Hepatic stellate cell (primary cell): ENCODE measurements around the gene ABL1.
A peak's percentile ranks its signal among the peaks of the same experiment; 100 is the strongest.
"Not testable (repeated sequence)": the region's sequence is repeated elsewhere in the genome, so short reads cannot be mapped to it uniquely, and the experiment has no call there.

ENCODE experiments used
- DNase-seq: peaks from one replicate; pipeline ENCODE4 v3.0.0; 2011; ENCODE audit warnings: low spot score

Gene ABL1

GRCh38 chr9:130834371-130835336 lies at the start of gene ABL1:
Gene ABL1, plus strand, starts transcription at chr9:130835254. Its CDS starts 193 bp downstream, at chr9:130835447.
- DNase-seq: peak; percentile 72

GRCh38 chr9:130785940-130786508 lies 49.0 kb upstream of the ABL1 start:
- DNase-seq: no peak

DNA sequence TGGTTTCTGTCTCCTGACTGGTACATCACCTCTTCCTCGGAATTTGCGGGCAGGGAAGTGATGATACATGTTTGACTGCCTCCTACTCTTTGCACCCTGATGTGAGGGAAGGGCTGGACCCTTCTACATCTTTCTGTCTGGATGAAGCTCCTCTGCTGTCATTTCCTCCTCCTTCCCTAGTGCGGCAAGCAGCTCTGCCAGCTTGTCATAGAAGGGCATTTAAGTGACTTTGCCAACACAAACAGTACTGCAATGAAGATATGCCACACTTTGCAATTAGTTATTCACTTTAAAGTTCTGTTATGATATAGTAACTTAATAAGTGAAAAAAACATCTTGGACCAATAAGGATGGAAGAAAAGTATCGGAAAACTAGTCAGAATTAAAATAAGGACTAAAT lies 48.5 kb upstream of the ABL1 start:
- no peak for DNase-seq

GRCh38 chr9:130789747-130790672 lies 45.0 kb upstream of the ABL1 start:
- no peak for DNase-seq

DNA sequence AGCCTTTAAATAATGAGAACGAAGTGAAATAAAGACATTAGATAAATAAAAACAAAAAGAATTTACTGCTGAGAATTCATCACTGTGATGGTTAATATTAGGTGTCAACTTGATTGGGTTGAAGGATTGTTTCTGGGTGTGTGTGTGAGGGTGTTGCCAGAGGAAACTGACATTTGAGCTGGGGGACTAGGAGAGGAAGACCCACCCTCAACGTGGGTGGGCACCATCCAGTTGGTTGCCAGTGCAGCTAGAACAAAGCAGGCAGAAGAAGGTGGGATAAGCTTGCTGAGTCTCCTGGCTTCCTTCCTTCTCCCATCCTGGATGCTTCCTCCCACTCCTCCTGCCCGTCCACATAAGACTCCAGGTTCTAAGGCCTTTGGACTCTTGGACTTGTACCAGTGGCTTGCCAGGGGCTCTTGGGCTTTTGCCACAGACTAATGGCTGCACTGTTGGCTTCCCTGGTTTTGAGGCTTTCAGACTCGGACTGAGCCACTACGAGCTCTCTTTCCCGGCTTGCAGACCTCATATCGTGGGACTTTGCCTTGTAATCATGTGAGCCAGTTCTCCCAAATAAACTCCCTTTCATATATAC lies 43.7 kb upstream of the ABL1 start:
- DNase-seq: no peak

- DNase-seq: no peak
These were observed 41.5 kb upstream of the ABL1 start for GRCh38 chr9:130793589-130793988.

- not testable (repeated sequence) for DNase-seq
These were observed 41.0 kb upstream of the ABL1 start for GRCh38 chr9:130794021-130794420.

DNA sequence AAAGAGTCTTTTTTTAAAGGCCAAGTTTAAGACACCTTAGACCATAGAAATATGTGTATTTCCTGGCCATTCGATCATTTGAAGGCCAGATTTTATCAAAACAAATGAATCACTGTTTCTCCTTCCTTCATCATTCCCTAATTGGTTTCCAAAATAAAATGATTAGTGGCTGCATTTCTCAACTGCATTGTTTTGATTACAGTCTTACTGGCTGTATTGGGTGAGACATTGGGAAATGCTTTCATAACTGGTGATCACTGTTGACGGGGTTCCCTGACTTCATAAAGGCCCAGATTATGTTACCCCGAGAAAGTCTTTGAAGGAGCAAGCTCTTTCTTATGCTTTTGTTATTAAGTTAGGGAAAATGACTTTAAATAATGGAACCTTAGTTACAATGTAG lies 40.6 kb upstream of the ABL1 start:
- DNase-seq: not testable (repeated sequence)

DNA sequence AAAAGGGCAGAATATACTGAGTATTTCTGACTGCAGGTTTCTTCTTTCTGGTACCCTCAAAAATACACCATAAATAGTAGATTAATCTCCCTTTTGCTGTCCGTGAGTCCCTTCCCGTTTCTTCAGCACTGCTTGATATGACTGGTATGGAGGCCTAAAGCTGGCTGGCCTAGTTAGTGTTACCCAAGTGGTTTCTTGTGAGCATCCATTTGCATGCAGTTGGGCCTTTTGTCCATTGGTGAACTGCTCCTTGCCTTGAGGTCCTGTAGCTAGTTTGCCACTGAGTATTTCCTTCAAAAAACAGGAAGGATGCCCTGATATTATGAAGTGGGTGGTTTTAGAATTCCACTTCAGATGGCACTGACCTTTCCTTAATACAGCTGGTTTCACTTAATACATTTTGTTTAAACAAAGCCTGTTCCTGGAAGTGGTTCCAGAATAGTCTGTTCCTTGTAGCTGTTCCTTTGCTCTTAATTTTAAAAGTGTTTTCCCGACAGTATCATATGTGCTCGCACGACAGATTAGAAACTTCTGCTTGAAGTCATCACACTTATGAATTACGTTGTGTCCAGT lies 40.0 kb upstream of the ABL1 start:
- no peak for DNase-seq

DNA sequence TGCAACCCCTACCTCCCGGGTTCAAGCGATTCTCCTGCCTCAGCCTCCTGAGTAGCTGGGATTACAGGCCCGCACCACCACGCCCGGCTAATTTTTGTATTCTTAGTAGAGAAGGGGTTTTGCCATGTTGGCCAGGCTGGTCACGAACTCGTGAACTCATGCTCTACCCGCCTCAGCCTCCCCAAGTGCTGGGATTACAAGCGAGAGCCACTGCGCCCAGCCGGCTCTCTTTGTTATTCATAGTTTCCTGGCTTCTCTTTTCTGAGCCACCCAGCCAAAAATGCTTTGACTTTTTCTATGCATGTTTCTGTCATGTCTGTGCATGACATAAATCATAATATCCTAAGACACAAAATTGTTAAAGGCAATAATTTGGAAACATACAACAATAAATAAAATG lies 31.9 kb upstream of the ABL1 start:
- DNase-seq: not testable (repeated sequence)

DNA sequence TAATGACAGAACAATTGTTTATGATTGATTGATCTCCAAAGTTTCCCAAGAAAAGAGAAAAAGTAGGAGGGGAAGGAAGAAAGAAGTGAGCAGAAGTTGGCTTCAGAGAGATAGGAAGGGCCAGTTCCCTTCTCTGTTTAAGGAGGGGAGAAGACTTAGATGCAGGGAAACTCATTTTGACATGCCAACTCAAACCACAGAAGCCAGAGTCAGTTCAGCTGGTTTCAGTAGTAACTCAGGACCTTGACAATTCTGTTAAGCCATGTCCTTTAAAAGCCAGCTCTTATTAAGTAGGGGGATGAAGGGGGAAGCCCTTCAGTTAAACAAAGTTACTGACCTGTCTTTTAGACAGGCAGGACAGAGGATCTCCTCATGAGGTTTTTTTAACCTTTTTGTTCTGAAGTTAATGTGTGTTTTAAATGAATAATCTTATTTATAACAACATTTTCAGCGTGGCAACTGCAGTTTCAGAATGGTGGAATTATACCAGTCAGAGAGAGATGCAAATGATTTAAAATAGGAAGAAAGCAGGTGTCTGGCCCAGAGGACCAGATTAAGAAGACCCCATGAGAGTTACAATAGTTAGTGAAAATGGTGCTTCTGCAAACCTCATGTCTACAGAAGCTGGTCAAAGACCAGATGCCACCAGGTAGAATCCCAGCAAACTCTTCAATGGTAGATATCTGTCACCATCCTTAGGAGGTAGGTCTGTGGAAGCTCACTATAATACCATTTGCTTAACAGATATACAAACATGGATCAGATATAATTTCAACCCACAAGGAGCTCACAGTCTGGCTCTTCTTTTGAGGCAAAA lies 29.3 kb upstream of the ABL1 start:
- no peak for DNase-seq

GRCh38 chr9:130806327-130806716 lies 28.7 kb upstream of the ABL1 start:
- no peak for DNase-seq

- no peak for DNase-seq
These were observed 24.4 kb upstream of the ABL1 start for GRCh38 chr9:130810609-130811136.

- DNase-seq: no peak
These were observed 19.7 kb upstream of the ABL1 start for GRCh38 chr9:130815242-130815808.

GRCh38 chr9:130817914-130818313 lies 17.1 kb upstream of the ABL1 start:
- DNase-seq: no peak

DNA sequence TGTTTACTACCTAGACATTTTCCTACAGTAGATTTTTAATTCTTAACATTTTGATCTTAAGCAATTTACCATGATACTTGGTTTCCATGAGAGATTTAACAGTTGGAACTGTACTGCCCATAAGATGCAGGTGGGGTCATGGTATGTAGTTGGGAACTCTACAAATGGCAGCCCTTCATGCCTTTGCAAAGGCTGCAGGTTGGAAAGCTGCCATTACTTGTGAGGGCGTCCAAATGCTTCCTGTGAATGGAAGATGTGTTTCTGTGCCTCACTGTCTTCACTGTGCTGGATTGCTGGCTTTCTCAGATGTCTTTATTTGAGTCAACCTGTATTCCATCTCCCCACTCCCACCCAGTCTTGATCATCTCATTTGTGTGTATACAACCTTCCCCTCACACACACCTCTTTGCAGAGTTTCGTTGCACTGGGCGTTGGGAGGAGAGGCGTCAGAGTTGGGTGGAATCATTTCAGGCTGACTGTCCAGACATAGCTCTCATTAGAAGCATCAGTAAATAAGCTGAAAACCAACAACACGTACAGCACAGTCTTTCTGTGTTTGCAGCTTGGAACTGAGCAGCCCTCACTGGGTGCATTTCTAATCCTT lies 14.8 kb upstream of the ABL1 start:
- no peak for DNase-seq

DNA sequence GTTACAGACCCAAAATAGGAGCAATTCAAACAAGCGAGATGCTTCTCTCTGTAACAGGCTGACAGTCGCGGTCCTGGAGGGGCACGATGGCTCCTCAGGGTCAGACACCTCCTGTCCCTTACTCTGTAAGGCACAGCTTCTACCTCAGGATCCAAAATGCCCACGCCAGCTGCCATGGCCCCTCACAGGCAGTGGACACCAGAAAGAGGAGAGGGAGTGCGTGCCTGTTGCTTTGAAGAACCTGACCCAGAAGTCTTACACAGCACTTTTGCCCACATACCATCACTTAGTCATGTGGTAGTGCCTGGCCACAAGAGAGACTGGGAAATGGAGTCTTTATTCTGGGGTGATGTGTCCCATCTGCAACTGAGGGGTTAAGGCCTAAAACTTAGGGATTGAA lies 11.6 kb upstream of the ABL1 start:
- DNase-seq: peak; percentile 35

GRCh38 chr9:130824079-130824478 lies 11.0 kb upstream of the ABL1 start:
- DNase-seq: no peak

- DNase-seq: peak; percentile 71
These were observed 10.3 kb upstream of the ABL1 start for GRCh38 chr9:130824643-130825350.
